22Rv1 (cell line): ENCODE measurements around the gene CCDC85A.

Experiments used
- ZFX ChIP-seq: fragments of 450-650 bp; IDR thresholded peaks from 2 replicates; pipeline ENCODE4 v1.6.1; 2017; ENCODE audit warnings: antibody characterized with exemption, borderline replicate concordance
- TF ChIP-seq, protein P1 (sequence below): fragments of 450-650 bp; IDR thresholded peaks from 2 replicates; pipeline ENCODE4 v1.5.1; 2017; ENCODE audit warnings: mild to moderate bottlenecking

DNA sequence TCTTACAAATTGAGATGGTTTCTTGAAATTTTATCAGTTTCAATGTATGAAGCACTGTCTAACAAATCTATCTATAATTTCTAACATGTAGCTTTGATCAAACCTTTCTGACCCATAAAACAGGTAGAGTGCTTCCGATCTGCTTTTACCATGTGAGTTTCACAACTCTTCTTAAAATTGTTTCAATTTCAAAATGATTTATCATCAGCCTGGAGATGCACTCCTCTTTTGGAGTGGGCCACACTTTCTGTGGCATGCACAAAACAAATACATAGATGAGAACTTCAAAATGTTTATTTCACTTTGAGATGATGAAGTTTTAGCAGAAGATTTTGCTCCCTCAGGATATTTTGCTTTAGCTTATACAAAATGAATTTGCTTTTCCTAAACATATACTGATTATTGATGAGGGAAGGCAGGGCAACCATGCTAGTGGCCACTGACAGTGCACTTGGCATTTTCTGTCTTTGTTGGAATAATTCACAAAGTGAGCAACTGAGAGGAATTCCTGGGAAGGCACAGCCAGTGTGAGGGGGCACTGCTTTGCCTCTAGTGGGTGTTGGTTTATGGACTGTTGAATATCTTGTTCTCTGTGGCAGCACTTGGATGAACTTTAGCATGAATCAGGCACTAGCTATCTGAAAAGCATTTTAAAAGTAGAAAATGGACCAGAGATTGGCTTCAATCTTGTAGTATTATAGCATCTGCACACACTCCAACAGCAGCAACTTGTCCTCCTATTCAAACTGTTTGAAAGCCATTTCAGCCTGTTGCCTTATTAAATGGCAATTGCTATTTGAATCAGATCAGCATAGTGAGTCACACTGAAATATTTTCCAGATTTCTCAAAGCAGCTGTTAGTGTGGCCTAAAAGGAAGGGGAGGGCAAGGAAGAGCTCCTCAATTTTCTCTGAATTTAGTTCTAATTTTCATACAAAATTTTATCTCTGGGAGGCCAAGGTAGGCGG is 193.2 kb downstream of the CCDC85A start:
- TF ChIP-seq, protein P1, sequence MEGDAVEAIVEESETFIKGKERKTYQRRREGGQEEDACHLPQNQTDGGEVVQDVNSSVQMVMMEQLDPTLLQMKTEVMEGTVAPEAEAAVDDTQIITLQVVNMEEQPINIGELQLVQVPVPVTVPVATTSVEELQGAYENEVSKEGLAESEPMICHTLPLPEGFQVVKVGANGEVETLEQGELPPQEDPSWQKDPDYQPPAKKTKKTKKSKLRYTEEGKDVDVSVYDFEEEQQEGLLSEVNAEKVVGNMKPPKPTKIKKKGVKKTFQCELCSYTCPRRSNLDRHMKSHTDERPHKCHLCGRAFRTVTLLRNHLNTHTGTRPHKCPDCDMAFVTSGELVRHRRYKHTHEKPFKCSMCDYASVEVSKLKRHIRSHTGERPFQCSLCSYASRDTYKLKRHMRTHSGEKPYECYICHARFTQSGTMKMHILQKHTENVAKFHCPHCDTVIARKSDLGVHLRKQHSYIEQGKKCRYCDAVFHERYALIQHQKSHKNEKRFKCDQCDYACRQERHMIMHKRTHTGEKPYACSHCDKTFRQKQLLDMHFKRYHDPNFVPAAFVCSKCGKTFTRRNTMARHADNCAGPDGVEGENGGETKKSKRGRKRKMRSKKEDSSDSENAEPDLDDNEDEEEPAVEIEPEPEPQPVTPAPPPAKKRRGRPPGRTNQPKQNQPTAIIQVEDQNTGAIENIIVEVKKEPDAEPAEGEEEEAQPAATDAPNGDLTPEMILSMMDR: no peak
- no peak for TF ChIP-seq ZFX
